Heart right ventricle (tissue), 16 donors: ENCODE measurements around the gene NEO1. TPM values are rescaled to one million over a fixed set of nuclear protein-coding genes. Genes with fewer than 3 reads are reported as not detected.

ENCODE experiments used
- ATAC-seq, 8 donors: fragments of 200-7000 bp; cut with Tn5 transposase; one replicate each; pipeline ENCODE4 v1.9.1; 2020; ENCODE audit warnings: mild to moderate bottlenecking in 8 of 8, moderate library complexity in 8 of 8, moderate number of reproducible peaks in 1 of 8
- DNase-seq, 2 donors: peaks; one replicate each; pipeline ENCODE4 v3.0.0-alpha.2; 2020
- H3K27ac ChIP-seq, 10 donors: fragments of 200-600 bp; sonication (generic) in 2 of 10; one replicate each; pipeline versions ENCODE4 v1.5.0 to v1.8.0; 2020 to 2022; ENCODE audit warnings: mild to moderate bottlenecking in 3 of 10
- H3K27me3 ChIP-seq, 7 donors: fragments of 200-600 bp; one replicate each; pipeline ENCODE4 v1.8.0; 2021 to 2022; ENCODE audit warnings: mild to moderate bottlenecking in 2 of 7
- H3K36me3 ChIP-seq, 9 donors: fragments of 200-600 bp; sonication (generic) in 1 of 9; one replicate each; pipeline versions ENCODE4 v1.5.0 to v1.8.0; 2020 to 2022; ENCODE audit warnings: mild to moderate bottlenecking in 2 of 9
- H3K4me1 ChIP-seq, 9 donors: fragments of 200-600 bp; sonication (generic) in 1 of 9; one replicate each; pipeline versions ENCODE4 v1.5.0 to v1.8.0; 2020 to 2022; ENCODE audit warnings: mild to moderate bottlenecking in 4 of 9
- H3K4me3 ChIP-seq, 10 donors: fragments of 200-600 bp; sonication (generic) in 2 of 10; one replicate each; pipeline versions ENCODE4 v1.5.0 to v1.8.0; 2020 to 2022; ENCODE audit warnings: mild to moderate bottlenecking in 7 of 10, moderate library complexity in 2 of 10
- H3K9me3 ChIP-seq, 11 donors: fragments of 200-600 bp in 10 of 11; sonication (generic) in 2 of 11; one replicate each; pipeline versions ENCODE4 v1.5.0 to v1.8.0; 2013 to 2022; ENCODE audit warnings: mild to moderate bottlenecking in 2 of 11, control low read depth in 1 of 11, moderate library complexity in 1 of 11
- CTCF ChIP-seq, 9 donors: fragments of 200-600 bp; sonication (generic) in 2 of 9; IDR thresholded peaks; one replicate each; pipeline versions ENCODE4 v1.5.0 to v1.8.0; 2021 to 2022; ENCODE audit warnings: antibody characterized with exemption in 9 of 9, mild to moderate bottlenecking in 5 of 9, moderate library complexity in 1 of 9
- WGBS, 2 donors: extraction: QIAGEN DNeasy Blood & Tissue Kit; methylation state at CpG; one replicate each; pipeline ENCODE4 v1.1.7; 2013; ENCODE audit warnings: inconsistent platforms in 1 of 2; 5-methylcytosine and 5-hydroxymethylcytosine counted together
- intact Hi-C, 10 donors: fragments of 100-400 bp; cut with DNase I; formaldehyde crosslinking; loops; one replicate each; pipeline versions ENCODE4 v1.11.1 to v1.14.2; 2022
- polyA plus RNA-seq, 2 donors: library from polyadenylated mRNA; stranded (reverse); fragments of 200-250 nt; gene quantifications; one replicate each; pipeline ENCODE4 v1.2.3, GENCODE V29; 2013
- total RNA-seq, 10 donors: library from RNA; stranded (reverse); fragmentation: NEBNext Ultra II Directional in 3 of 10; extraction: Animal tissue kit (Norgen Biotek cat#: 25700) in 3 of 10; gene quantifications; one replicate each; pipeline versions ENCODE4 v1.2.1 to v1.2.4, GENCODE V29; 2021 to 2023
- donor health status: Arrhythmogenic right ventricular cardiomyopathy.
- donor health status: ischemic (EF 13 %, LVEDD 7.1; RV severe dilation, severe dysfunction).
- donor health status: healthy with polysubstance abuse.
- donor health status: DM: no; HTN: yes; CAD: no.
- donor health status: DM: no; HTN: no; CAD: no.
- donor health status: ischemic (EF 25% LVEDD 6.9; RV normal size, moderate dysfunction).
- donor health status: ischemic (EF 25% LVEDD 5.7; RV mildly dilated, moderate dysfunction).
- donor health status: healthy.
- donor health status: DM: yes; HTN: yes; CAD: no.
- donor health status: Ischemic cardiomyopathy.
- donor health status: ischemic (EF 35%, LVEDD 5.7; RV mildly dilated, moderate dysfunction).
- donor health status: nonischemic (EF 11% LVEDD 7.7; RV severe dilation, severe dysfunction).
- donor health status: DM: yes; HTN: yes; CAD: no.
- donor health status: PGD.
- donor health status: ischemic (EF 29% LVEDD 5.4; RV normal size, mild dysfunction).
- donor health status: nonischemic (EF 23%, LVEDD 6.1; RV moderate dilation, normal function).

Gene NEO1
- total and polyA plus RNA-seq, 12 donors, result 3.4 to 16.9 (median 11.6) TPM

GRCh38 chr15:73021139-73021621, 31.1 kb upstream of the NEO1 start:
- ATAC-seq (no peak), DNase-seq (no peak)
- 38 to 44% methylated on average over 8 of the region's 8 CpGs for WGBS, 2 donors
- intact Hi-C loops, result no loop called here
- Histone ChIP-seq H3K36me3 (no peaks in the 10 kb centered on the region), H3K4me1 (no peaks in the 10 kb centered on the region), H3K27me3 (peaks cover 0 to 58% (median 36%) of the 10 kb centered on the region in 7 donors), H3K4me3 (no peak overlapping the region), H3K27ac (no peak overlapping the region), H3K9me3 (no peaks in the 10 kb centered on the region)
- TF ChIP-seq CTCF (IDR thresholded peaks at IDR 0.05), result no peak

- no peak for TF ChIP-seq CTCF (IDR thresholded peaks at IDR 0.05)
- Histone ChIP-seq H3K4me3 (no peak overlapping the region), H3K9me3 (no peaks in the 10 kb centered on the region), H3K27me3 (peaks cover 0 to 58% (median 44%) of the 10 kb centered on the region in 7 donors), H3K4me1 (no peaks in the 10 kb centered on the region), H3K27ac (no peak overlapping the region), H3K36me3 (no peaks in the 10 kb centered on the region)
- 62 to 77% methylated on average over 5 of the region's 5 CpGs for WGBS, 2 donors
- no peak for DNase-seq
- intact Hi-C loops, result no loop called here
- no peak for ATAC-seq
These were observed 30.1 kb upstream of the NEO1 start for GRCh38 chr15:73022161-73022560.

GRCh38 chr15:73023071-73023470, 29.2 kb upstream of the NEO1 start:
- ATAC-seq (no peak), DNase-seq (no peak)
- Histone ChIP-seq H3K4me1 (no peaks in the 10 kb centered on the region), H3K27ac (no peak overlapping the region), H3K27me3 (peaks cover 0 to 65% (median 50%) of the 10 kb centered on the region in 7 donors), H3K9me3 (no peaks in the 10 kb centered on the region), H3K36me3 (no peaks in the 10 kb centered on the region), H3K4me3 (no peak overlapping the region)
- no peak for TF ChIP-seq CTCF (IDR thresholded peaks at IDR 0.05)
- intact Hi-C loops, result no loop called here
- 67 to 72% methylated on average over 3 of the region's 3 CpGs for WGBS, 2 donors

- 92 to 94% methylated on average over 4 of the region's 4 CpGs for WGBS, 2 donors
- DNase-seq, result no peak
- H3K27ac ChIP-seq, result no peak overlapping the region
- no peak for ATAC-seq
- no peaks in the 10 kb centered on the region for H3K9me3 ChIP-seq
- TF ChIP-seq CTCF (IDR thresholded peaks at IDR 0.05), result no peak
- H3K27me3 ChIP-seq, result peaks cover 0 to 68% (median 47%) of the 10 kb centered on the region in 7 donors
- H3K36me3 ChIP-seq, result no peaks in the 10 kb centered on the region
- H3K4me3 ChIP-seq, result no peak overlapping the region
- H3K4me1 ChIP-seq, result peaks cover 0 to 2% (median 0%) of the 10 kb centered on the region in 9 donors
- intact Hi-C loops, result no loop called here
These were observed 28.1 kb upstream of the NEO1 start for GRCh38 chr15:73024168-73024567.
